Neural progenitor cell (in vitro differentiated cells): ENCODE results near the gene PROS1. TPM values are rescaled to one million over a fixed set of nuclear protein-coding genes. Genes with fewer than 3 reads are reported as not detected.
"Not testable (repeated sequence)": the region's sequence is repeated elsewhere in the genome, so short reads cannot be mapped to it uniquely, and the experiment has no call there.

ENCODE experiments used
- DNase-seq: peaks from one replicate; pipeline ENCODE4 v3.0.0-alpha.2; 2016; ENCODE audit warnings: low spot score
- H2AFZ ChIP-seq: fragments of 200-600 bp; sonication (generic); replicated peaks from 2 replicates; pipeline ENCODE4 v1.6.1; 2016; ENCODE audit warnings: antibody characterized with exemption
- H3F3A ChIP-seq: fragments of 200-600 bp; sonication (generic); 2 replicates; pipeline ENCODE4 v1.6.1; 2016; ENCODE audit warnings: antibody characterized with exemption, low read depth
- H3K27ac ChIP-seq: fragments of 200-600 bp; sonication (generic); 2 replicates; pipeline ENCODE4 v1.5.1; 2016; ENCODE audit warnings: mild to moderate bottlenecking
- H3K27me3 ChIP-seq: fragments of 200-600 bp; sonication (generic); 2 replicates; pipeline ENCODE4 v1.6.1; 2016; ENCODE audit warnings: mild to moderate bottlenecking, moderate library complexity
- H3K36me3 ChIP-seq: fragments of 200-600 bp; sonication (generic); 2 replicates; pipeline ENCODE4 v1.5.1; 2016
- H3K4me1 ChIP-seq: fragments of 200-600 bp; sonication (generic); 2 replicates; pipeline ENCODE4 v1.6.1; 2016; ENCODE audit warnings: mixed run types
- H3K4me2 ChIP-seq: fragments of 200-600 bp; sonication (generic); 2 replicates; pipeline ENCODE4 v1.6.1; 2016
- H3K4me3 ChIP-seq: fragments of 200-600 bp; sonication (generic); 2 replicates; pipeline ENCODE4 v1.5.1; 2016
- H3K79me2 ChIP-seq: fragments of 200-600 bp; sonication (generic); 2 replicates; pipeline ENCODE4 v1.6.1; 2016; ENCODE audit warnings: low read depth
- H3K9ac ChIP-seq: fragments of 200-600 bp; sonication (generic); 2 replicates; pipeline ENCODE4 v1.6.1; 2016
- H3K9me3 ChIP-seq: fragments of 200-600 bp; sonication (generic); 2 replicates; pipeline ENCODE4 v1.5.1; 2016; ENCODE audit warnings: low read depth
- H4K20me1 ChIP-seq: fragments of 200-600 bp; sonication (generic); 2 replicates; pipeline ENCODE4 v1.6.1; 2016; ENCODE audit warnings: low read depth
- H3K27ac Mint-ChIP-seq: 3 replicates; pipeline ENCODE4 v1.8.0; 2021; ENCODE audit warnings: mixed read lengths
- H3K27me3 Mint-ChIP-seq: 2 replicates; pipeline ENCODE4 v1.8.0; 2022; ENCODE audit warnings: low read depth, mild to moderate bottlenecking, inconsistent platforms, moderate library complexity, mixed read lengths; ENCODE audit not compliant: insufficient read depth
- H3K36me3 Mint-ChIP-seq: 3 replicates; pipeline ENCODE4 v1.8.0; 2021; ENCODE audit warnings: mixed read lengths
- H3K4me1 Mint-ChIP-seq: 3 replicates; pipeline ENCODE4 v1.8.0; 2021; ENCODE audit warnings: mixed read lengths
- H3K4me3 Mint-ChIP-seq: 3 replicates; pipeline ENCODE4 v1.8.0; 2021; ENCODE audit warnings: mild to moderate bottlenecking, moderate library complexity, mixed read lengths
- H3K9me3 Mint-ChIP-seq: 3 replicates; pipeline ENCODE4 v1.8.0; 2020; ENCODE audit warnings: mixed read lengths
- EZH2 ChIP-seq: fragments of 200-600 bp; sonication (generic); IDR thresholded peaks from 2 replicates; pipeline ENCODE4 v1.6.1; 2017; ENCODE audit warnings: antibody characterized with exemption, mild to moderate bottlenecking, moderate library complexity
- EZH2phosphoT487 ChIP-seq: fragments of 200-600 bp; sonication (generic); IDR thresholded peaks from 2 replicates; pipeline ENCODE4 v1.6.1; 2017; ENCODE audit warnings: antibody characterized with exemption
- total RNA-seq: library from RNA; depleted of rRNA; stranded (reverse); fragments of >200 nt; gene quantifications from 2 replicates; pipeline ENCODE4 v1.2.3, GENCODE V29; 2015; ENCODE audit warnings: low replicate concordance
- TF ChIP-seq, protein P1 (sequence below): fragments of 200-600 bp; sonication (generic); IDR thresholded peaks from 2 replicates; pipeline ENCODE4 v1.5.1; 2017; ENCODE audit warnings: antibody characterized with exemption, mild to moderate bottlenecking

PROS1 gene
- total RNA-seq, 1 donor from 2014 or later, result 18.5 TPM

DNA sequence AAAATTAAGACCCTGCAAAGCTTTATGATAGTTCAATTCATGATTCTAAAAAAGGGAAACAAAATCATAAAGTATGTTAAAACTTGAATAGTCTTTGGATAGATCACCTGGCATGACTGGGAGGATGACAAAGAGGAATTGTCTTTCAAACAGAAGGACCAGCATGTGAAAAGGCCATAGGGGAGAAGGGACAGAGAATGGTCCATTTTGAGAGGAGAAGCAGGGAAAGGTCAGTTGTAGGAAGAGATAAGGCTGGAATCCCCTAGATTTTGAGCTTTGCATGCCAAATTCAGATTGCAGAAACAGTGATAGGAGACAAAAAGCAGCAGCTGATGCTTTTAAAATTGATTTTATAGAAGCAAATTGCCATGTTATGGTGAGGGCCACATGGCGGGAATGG, 12.7 kb downstream of the PROS1 start:
- H3K27ac Mint-ChIP-seq, result no peak overlapping the region
- H3K9ac ChIP-seq, result no peak overlapping the region
- H3K36me3 Mint-ChIP-seq, result no peaks in the 10 kb centered on the region
- H3K9me3 Mint-ChIP-seq, result peaks cover 4% of the 10 kb centered on the region
- no peaks in the 10 kb centered on the region for H3K4me1 ChIP-seq
- no peaks in the 10 kb centered on the region for H3K36me3 ChIP-seq
- H3K27me3 ChIP-seq, result no peaks in the 10 kb centered on the region
- no peak overlapping the region for H3K4me2 ChIP-seq
- no peak for DNase-seq
- H2AFZ ChIP-seq, result no peak overlapping the region
- no peaks in the 10 kb centered on the region for H4K20me1 ChIP-seq
- H3K79me2 ChIP-seq, result no peaks in the 10 kb centered on the region
- H3F3A ChIP-seq, result no peaks in the 10 kb centered on the region
- H3K4me1 Mint-ChIP-seq, result no peaks in the 10 kb centered on the region
- H3K4me3 ChIP-seq, result no peak overlapping the region
- H3K27me3 Mint-ChIP-seq, result peaks cover 4% of the 10 kb centered on the region
- no peaks in the 10 kb centered on the region for H3K9me3 ChIP-seq
- TF ChIP-seq, protein P1, sequence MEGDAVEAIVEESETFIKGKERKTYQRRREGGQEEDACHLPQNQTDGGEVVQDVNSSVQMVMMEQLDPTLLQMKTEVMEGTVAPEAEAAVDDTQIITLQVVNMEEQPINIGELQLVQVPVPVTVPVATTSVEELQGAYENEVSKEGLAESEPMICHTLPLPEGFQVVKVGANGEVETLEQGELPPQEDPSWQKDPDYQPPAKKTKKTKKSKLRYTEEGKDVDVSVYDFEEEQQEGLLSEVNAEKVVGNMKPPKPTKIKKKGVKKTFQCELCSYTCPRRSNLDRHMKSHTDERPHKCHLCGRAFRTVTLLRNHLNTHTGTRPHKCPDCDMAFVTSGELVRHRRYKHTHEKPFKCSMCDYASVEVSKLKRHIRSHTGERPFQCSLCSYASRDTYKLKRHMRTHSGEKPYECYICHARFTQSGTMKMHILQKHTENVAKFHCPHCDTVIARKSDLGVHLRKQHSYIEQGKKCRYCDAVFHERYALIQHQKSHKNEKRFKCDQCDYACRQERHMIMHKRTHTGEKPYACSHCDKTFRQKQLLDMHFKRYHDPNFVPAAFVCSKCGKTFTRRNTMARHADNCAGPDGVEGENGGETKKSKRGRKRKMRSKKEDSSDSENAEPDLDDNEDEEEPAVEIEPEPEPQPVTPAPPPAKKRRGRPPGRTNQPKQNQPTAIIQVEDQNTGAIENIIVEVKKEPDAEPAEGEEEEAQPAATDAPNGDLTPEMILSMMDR, result no peak
- TF ChIP-seq EZH2 (no peak), EZH2phosphoT487 (no peak)
- H3K27ac ChIP-seq, result no peak overlapping the region
- no peak overlapping the region for H3K4me3 Mint-ChIP-seq

DNA sequence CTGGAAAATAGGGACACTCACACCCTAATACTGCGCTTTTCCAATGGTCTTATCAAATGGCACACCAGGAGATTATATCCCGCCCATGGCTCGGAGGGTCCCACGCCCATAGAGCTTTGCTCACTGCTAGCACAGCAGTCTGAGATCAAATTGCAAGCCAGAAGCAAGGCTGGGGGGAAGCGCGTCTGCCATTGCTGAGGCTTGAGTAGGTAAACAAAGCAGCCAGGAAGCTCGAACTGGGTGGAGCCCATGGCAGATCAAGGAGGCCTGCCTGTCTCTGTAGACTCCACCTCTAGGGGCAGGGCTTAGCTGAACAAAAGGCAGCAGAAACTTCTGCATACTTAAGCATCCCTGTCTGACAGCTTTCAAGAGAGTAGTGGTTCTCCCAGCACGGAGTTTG, 23.7 kb downstream of the PROS1 start:
- H3K9me3 Mint-ChIP-seq, result peaks cover 11% of the 10 kb centered on the region
- not testable (repeated sequence) for H3K36me3 Mint-ChIP-seq, H3K9me3 ChIP-seq, H3K79me2 ChIP-seq, H3K27ac ChIP-seq, H3K4me1 Mint-ChIP-seq, H3K27me3 Mint-ChIP-seq, H3K9ac ChIP-seq, H3K4me2 ChIP-seq, H3K4me3 Mint-ChIP-seq, H4K20me1 ChIP-seq, DNase-seq, H3K36me3 ChIP-seq, H3F3A ChIP-seq, H2AFZ ChIP-seq, H3K27ac Mint-ChIP-seq, H3K4me3 ChIP-seq, H3K27me3 ChIP-seq, H3K4me1 ChIP-seq

DNA sequence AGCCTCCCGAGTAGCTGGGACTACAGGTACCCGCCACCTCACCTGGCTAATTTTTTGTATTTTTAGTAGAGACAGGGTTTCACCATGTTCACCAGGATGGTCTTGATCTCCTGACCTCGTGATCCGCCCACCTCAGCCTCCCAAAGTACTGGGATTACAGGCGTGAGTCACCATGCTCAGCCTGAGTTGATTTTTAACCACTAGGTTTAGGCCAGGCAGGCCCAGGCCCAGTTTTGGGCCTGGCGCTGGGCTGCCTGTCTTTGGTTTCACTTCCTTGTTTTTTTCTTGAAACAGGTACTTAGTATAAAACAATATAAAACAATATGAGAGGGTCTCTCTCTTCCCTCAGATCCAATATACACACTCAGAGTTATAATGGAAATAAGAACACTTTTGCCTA, 36.2 kb downstream of the PROS1 start:
- H3K36me3 ChIP-seq, H3K4me2 ChIP-seq, H3K4me3 ChIP-seq, H3K79me2 ChIP-seq, DNase-seq, H3K4me3 Mint-ChIP-seq, H3K4me1 ChIP-seq, H3K27me3 Mint-ChIP-seq, H3K9me3 Mint-ChIP-seq, H3K9me3 ChIP-seq, H3K4me1 Mint-ChIP-seq, H2AFZ ChIP-seq, H3K9ac ChIP-seq, H3K27me3 ChIP-seq, H3F3A ChIP-seq, H4K20me1 ChIP-seq, H3K36me3 Mint-ChIP-seq, H3K27ac ChIP-seq, H3K27ac Mint-ChIP-seq: not testable (repeated sequence)

- no peaks in the 10 kb centered on the region for H3K27me3 ChIP-seq
- no peaks in the 10 kb centered on the region for H4K20me1 ChIP-seq
- no peak overlapping the region for H3K4me3 ChIP-seq
- H3K4me3 Mint-ChIP-seq, result no peak overlapping the region
- H3K4me1 Mint-ChIP-seq, result no peaks in the 10 kb centered on the region
- H3F3A ChIP-seq, result no peaks in the 10 kb centered on the region
- no peaks in the 10 kb centered on the region for H3K36me3 Mint-ChIP-seq
- H3K36me3 ChIP-seq, result no peaks in the 10 kb centered on the region
- H2AFZ ChIP-seq, result no peak overlapping the region
- H3K27ac Mint-ChIP-seq, result no peak overlapping the region
- H3K4me2 ChIP-seq, result no peak overlapping the region
- TF ChIP-seq EZH2phosphoT487, result no peak
- TF ChIP-seq, protein P1, result no peak
- no peak for TF ChIP-seq EZH2
- no peaks in the 10 kb centered on the region for H3K4me1 ChIP-seq
- no peak overlapping the region for H3K27ac ChIP-seq
- no peaks in the 10 kb centered on the region for H3K9me3 Mint-ChIP-seq
- DNase-seq, result no peak
- no peaks in the 10 kb centered on the region for H3K79me2 ChIP-seq
- H3K9ac ChIP-seq, result no peak overlapping the region
- H3K9me3 ChIP-seq, result peaks cover 5% of the 10 kb centered on the region
- no peaks in the 10 kb centered on the region for H3K27me3 Mint-ChIP-seq
Observed at GRCh38 chr3:93936549-93936948, 37.1 kb downstream of the PROS1 start.
